ENCODE data around the gene SYT13. TPM values are rescaled to one million over a fixed set of nuclear protein-coding genes. Genes with fewer than 3 reads are reported as not detected.

The SYT13 gene
- total and polyA plus RNA-seq, 8 donors = 0.21 to 5.5 (median 4.4) TPM

GRCh38 chr11:45247433-45247832 is 38.7 kb downstream of the SYT13 start:
- TF ChIP-seq CTCF (IDR thresholded peaks at IDR 0.05) = no peak
- no peak for ATAC-seq
- intact Hi-C loops (cut with DNase I) = no loop called here
- Histone ChIP-seq H3K27ac (no peak overlapping the region), H3K4me1 (no peaks in the 10 kb centered on the region), H3K27me3 (no peaks in the 10 kb centered on the region), H3K9me3 (no peaks in the 10 kb centered on the region), H3K4me3 (no peak overlapping the region), H3K36me3 (no peaks in the 10 kb centered on the region)
- DNase-seq = no peak

GRCh38 chr11:45246241-45246640 is 39.9 kb downstream of the SYT13 start:
- no peak for TF ChIP-seq CTCF (IDR thresholded peaks at IDR 0.05)
- no peaks in the 10 kb centered on the region for H3K9me3 ChIP-seq
- intact Hi-C loops (cut with DNase I) = no loop called here
- no peak for DNase-seq
- ATAC-seq = no peak
- no peak overlapping the region for H3K4me3 ChIP-seq
- no peaks in the 10 kb centered on the region for H3K27me3 ChIP-seq
- no peaks in the 10 kb centered on the region for H3K36me3 ChIP-seq
- H3K27ac ChIP-seq = no peak overlapping the region
- H3K4me1 ChIP-seq = no peaks in the 10 kb centered on the region

GRCh38 chr11:45245218-45246045 is 40.7 kb downstream of the SYT13 start:
- H3K9me3 ChIP-seq = no peaks in the 10 kb centered on the region
- intact Hi-C loops (cut with DNase I) = no loop called here
- H3K4me1 ChIP-seq = no peaks in the 10 kb centered on the region
- H3K36me3 ChIP-seq = no peaks in the 10 kb centered on the region
- no peak for DNase-seq
- H3K27ac ChIP-seq = no peak overlapping the region
- no peak for ATAC-seq
- no peak for TF ChIP-seq CTCF (IDR thresholded peaks at IDR 0.05)
- no peak overlapping the region for H3K4me3 ChIP-seq
- no peaks in the 10 kb centered on the region for H3K27me3 ChIP-seq

- Histone ChIP-seq H3K4me1 (no peaks in the 10 kb centered on the region), H3K27ac (no peak overlapping the region), H3K36me3 (no peaks in the 10 kb centered on the region), H3K4me3 (no peak overlapping the region), H3K9me3 (no peaks in the 10 kb centered on the region), H3K27me3 (no peaks in the 10 kb centered on the region)
- peak in 1 of 4 donors; percentile 61 for DNase-seq
- intact Hi-C loops (cut with DNase I) = no loop called here
- ATAC-seq = no peak
- no peak for TF ChIP-seq CTCF (IDR thresholded peaks at IDR 0.05)
Observed at GRCh38 chr11:45243967-45244366, 42.2 kb downstream of the SYT13 start.

GRCh38 chr11:45239733-45240132 is 46.4 kb downstream of the SYT13 start:
- intact Hi-C loops (cut with DNase I) = no loop called here
- DNase-seq = no peak
- no peak for ATAC-seq
- Histone ChIP-seq H3K27ac (no peak overlapping the region), H3K4me3 (no peak overlapping the region), H3K9me3 (no peaks in the 10 kb centered on the region), H3K27me3 (no peaks in the 10 kb centered on the region), H3K36me3 (no peaks in the 10 kb centered on the region), H3K4me1 (no peaks in the 10 kb centered on the region)
- TF ChIP-seq CTCF (IDR thresholded peaks at IDR 0.05) = no peak

All from left lung (tissue), 10 donors.